NCI-H524 (cell line): ENCODE measurements around the gene SMOC2.
"Not testable (repeated sequence)": the region's sequence is repeated elsewhere in the genome, so short reads cannot be mapped to it uniquely, and the experiment has no call there.

Experiments
- DNase-seq, 2 experiments: peaks; one replicate each; lab custom pipeline; 2025; lab: John Stamatoyannopoulos, UW

The SMOC2 gene

DNA sequence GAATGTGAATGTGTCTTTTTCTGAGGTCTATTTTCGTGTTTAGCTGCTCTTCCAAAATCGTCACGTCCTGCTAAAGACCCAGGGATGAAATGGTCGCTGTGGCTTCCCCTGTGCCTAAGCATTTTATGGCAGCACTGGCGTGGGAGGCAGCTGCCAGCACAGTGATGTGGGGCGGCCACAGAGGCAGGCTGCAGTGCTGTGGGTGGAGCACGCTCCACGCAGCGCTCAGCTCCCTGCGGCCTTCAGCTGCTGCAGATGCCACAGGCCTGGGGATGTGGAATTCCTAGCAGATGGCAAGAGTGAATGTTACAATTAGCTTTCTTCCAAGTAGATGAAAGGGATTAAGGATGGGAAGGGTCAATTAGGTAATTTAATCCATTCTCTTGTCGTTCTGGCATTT lies 242.6 kb downstream of the SMOC2 start:
- DNase-seq, result peak; percentile 92 to 97

GRCh38 chr6:168684471-168684870 lies 243.5 kb downstream of the SMOC2 start:
- no peak for DNase-seq

- DNase-seq, result no peak
These were observed 243.9 kb downstream of the SMOC2 start for GRCh38 chr6:168684906-168685305.

GRCh38 chr6:168686029-168686738 lies 245.2 kb downstream of the SMOC2 start:
- no peak for DNase-seq

DNA sequence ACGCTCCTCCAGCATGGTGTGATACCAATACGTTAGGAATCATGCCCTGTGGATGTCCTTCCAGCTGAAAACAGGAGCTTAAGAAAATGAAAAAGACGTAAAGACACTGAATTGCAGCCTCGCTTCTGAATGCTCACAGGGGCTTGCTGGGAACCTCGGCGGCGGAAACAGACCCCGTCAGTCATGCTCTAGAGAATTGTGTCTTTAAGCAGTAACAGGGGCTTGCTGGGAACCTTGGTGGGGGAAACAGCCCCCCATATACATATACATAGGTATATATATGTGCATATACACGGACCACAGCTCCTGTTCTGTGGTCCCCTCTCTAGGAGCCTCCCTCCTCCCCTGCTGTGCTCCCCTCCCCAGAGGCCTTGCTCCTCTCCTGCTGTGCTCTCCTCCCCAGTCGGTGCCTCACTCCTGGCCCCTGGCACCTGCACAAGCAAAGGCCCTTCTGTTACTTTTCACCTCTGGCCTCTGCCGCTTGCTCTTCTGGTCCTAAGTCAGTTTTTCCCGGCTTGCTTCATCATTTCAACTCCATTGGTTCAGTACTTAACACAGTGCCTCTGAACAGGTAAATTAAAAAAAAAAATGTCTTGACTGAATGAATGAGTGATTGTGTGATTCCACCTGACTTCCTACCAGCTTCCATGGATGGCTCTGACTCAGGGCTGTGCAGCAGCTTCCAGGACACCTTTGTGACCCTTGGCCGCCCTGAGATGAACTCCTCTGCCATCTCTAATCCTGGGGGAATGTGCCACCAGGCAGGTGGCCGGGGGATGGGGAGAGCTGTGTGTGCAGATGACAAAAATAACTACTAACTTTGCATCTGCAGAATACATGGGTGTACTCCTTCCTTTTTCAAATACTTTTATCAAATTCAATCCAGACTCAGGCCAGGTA lies 246.1 kb downstream of the SMOC2 start:
- DNase-seq, result no peak

DNA sequence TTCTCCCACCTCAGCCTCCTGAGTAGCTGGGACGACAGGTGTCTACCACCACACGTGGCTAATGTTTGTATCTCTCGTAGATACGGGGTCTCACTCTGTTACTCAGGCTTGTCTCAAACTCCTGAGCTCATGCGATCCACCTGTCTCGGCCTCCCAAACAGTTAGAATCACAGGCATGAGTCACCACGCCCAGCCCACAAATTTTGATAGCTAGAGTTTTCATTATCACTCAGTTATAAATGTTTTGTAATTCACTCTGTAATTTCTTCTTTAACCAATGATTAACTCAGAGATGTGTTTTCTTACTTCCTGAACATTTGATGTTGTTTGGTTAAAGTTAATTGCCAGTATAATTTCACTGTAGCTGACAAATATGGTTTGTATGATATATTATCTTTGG lies 249.3 kb downstream of the SMOC2 start:
- DNase-seq, result no peak

GRCh38 chr6:168691774-168692173 lies 250.8 kb downstream of the SMOC2 start:
- no peak for DNase-seq

DNA sequence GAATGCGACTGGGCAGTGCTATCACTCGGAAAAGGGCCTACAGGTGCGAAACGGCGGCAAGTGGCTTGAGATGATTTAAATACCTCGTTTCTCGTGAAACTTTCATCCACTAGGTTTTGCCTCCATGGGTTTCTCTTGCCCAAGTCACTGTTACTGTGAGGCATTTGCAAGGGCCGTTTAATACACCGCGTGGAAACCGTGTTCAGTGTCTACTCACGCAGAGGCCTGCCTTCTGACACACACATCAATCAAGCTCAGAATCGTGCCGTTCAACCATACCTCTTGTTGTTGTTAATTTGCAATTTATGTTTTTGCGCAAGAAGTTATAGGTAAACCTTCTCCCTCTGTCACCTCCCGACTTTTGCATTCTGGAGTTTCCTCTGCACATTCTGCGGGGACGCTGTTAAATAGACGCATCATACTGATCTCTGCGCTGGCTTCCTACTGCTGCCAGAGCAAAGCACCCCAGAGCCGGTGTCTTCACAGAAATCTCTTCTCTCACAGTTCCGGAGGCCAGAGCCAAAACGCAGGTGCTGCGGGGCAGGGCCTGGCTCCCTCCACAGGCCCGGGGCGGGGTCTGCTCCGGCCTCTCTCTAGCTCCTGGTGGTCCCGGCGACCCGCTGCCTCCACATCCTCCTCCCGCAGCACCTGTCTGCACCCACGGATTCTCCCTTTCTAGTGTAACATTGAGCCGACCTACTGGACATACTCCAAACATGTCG lies 251.4 kb downstream of the SMOC2 start:
- DNase-seq, result no peak

GRCh38 chr6:168692915-168693257 lies 251.9 kb downstream of the SMOC2 start:
- DNase-seq, result not testable (repeated sequence)

DNA sequence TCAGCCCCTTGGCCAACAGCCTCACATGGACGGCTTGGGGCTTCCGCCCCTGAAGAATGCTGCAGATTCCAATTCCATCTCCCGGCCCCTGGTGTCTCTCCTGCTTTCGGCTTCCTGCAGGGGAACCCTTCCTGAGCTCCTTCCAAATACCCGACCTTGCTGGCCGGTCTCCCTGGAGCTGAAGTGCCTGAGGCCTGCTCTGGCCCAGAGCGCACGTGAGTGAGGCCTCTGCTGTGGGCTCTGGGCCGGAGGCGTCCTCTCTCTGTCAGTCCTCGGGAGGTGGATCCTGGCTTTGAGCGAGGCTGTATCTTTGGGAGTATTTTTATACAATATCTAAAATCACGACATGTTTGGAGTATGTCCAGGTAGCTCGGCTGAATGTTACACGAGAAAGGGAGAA lies 253.8 kb downstream of the SMOC2 start:
- not testable (repeated sequence) for DNase-seq

DNA sequence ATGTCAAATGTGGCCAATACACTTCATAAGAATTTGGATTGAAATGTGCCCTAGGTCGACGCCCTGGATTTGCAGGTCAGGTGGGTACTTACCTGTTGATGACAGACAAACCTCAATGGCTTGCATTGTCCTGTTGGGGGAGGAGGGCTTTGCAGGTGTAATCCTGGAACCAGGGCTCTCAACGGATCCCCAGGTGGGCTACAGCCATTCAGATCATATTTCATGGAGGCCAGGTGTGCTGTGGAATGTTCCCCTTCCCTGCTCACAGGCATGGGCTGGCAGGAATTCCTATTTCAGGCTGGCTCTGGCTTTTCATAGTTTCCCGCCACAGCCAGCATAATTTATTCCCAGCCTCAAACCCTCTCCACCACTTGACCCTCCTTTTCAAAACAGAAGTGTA lies 254.7 kb downstream of the SMOC2 start:
- no peak for DNase-seq

DNA sequence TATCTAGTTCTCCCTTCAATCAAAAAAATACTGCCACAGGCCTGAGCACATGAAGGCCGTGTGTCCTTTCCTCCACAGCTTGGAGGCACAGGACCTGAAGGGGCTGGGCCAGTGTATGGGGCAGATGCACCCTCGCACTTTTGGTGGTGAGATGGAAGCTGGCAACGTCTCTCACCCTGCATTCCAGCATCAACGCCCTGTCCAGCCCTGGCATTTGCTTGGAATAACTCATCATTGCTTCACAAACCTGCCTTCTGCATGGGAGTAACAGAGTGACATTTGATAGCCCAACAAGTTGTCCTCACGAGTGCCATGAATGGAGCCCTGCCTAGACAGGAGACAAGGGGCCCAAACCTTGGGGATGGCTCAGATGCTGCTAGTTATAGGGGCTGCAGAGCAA lies 257.9 kb downstream of the SMOC2 start:
- DNase-seq, result no peak

GRCh38 chr6:168699631-168700295 lies 258.8 kb downstream of the SMOC2 start:
- DNase-seq, result no peak

DNA sequence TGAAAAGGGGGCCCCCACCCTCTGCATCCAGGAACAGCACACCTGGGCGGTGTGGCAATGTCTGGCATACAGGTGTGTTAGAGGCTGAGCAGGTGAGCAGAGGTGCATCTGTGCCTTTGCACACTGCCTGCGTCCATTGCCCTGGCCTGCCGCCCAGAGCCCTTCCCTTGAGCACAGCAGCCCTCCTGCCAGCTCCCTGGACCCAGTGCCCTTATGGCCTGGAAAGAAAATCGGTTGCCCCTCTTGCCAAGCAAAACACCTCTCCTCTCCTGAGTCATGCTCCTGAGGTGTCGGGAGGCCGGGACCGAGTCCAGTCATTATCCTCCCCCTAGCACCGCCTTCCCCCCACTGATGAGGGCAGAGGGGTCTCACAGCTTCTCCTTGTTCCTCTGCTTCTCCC lies 259.9 kb downstream of the SMOC2 start:
- DNase-seq, result no peak

GRCh38 chr6:168703990-168704389 lies 263.0 kb downstream of the SMOC2 start:
- peak in 1 of 2 experiments; percentile 8 for DNase-seq

DNA sequence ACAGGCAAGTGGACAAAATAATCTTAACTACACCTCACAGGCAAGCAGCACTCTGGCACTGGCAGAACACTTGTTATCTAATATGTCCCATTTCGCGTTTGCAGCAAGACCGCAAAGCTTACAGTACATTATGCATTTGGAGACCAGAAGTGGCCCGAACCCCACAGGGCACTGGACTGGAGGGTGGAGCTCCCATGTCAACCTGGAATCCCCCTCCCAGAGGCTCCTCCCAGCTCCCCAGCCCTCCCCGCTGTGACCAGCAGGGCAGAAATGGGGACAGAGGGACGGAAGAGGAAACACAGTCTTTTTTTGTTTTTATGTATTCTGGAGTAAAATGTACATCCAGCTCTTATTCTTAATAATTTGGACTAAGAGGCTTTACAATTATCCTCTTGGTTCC lies 263.7 kb downstream of the SMOC2 start:
- no peak for DNase-seq

GRCh38 chr6:168705271-168705670 lies 264.3 kb downstream of the SMOC2 start:
- DNase-seq, result not testable (repeated sequence)

GRCh38 chr6:168706471-168707177 lies 265.6 kb downstream of the SMOC2 start:
- no peak for DNase-seq

- no peak for DNase-seq
These were observed 267.5 kb downstream of the SMOC2 start for GRCh38 chr6:168708526-168708925.

DNA sequence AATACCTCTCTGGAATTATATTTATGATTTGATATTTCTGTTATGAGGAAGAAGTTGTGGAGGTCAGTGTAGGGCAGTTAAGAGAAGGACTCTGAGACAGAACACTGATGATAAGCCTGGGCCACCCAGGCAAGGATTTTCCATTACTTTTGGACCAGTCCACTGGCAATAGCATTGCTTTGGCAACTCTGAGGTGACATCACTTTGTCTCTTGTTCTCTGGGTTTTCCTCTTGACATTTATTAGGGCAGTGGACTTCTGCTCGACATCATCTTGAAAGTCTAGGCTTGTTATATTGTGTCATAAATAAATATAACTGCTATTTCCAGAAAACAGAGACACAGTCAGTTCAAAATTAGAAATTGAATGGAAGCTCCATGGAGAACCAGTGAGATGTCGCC lies 268.0 kb downstream of the SMOC2 start:
- DNase-seq, result no peak

DNA sequence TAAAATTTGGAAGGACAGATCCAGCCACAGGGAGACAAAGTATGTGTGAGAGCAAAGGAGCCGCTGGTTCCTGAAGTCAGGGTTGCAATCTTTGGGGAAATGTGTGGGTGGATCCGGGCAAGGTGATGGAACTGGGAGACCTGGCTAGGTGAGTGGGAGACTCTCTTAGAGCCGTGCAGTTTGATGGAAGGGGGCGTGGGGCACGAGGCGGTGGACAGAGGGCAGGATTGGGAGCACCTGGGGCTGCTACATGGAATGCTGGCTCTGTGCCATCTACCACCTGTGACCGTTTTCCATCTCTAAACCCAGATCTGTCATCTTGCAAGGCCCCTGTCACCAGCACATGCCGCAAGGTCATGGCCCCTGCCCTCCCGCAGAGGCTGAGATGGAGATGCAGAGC lies 268.4 kb downstream of the SMOC2 start:
- DNase-seq, result no peak

DNA sequence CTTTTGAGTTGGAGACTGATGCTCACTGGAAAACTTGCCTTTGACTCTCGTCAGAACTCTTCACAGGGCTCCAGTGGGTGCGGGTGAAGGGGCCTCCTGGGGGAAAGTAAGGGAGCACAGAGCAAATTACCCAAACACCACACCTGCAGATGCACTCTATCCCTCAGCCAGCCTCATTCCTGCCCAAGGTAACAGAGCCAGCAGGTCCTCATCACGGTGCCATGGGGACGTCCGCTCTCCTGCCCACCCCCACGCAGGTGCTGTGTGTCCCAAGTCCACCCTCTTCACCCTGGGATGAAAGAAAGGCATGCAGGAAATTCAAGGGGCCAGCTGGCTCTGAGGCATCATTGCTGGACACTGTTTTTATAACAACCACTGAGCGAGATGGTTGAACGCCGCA lies 269.0 kb downstream of the SMOC2 start:
- no peak for DNase-seq
